GM12878 (cell line): ENCODE results near the gene RNF150. TPM values are rescaled to one million over a fixed set of nuclear protein-coding genes. Genes with fewer than 3 reads are reported as not detected.
A peak's percentile ranks its signal among the peaks of the same experiment; 100 is the strongest.

ENCODE experiments used
- ATAC-seq: fragments of 200-7000 bp; cut with Tn5 transposase; 3 replicates; pipeline ENCODE4 v1.9.1; 2020; ENCODE audit warnings: mild to moderate bottlenecking, moderate library complexity
- BruUV-seq: library from RNA; stranded (reverse); fragments of 400-500 nt; replicated peaks from 2 replicates; lab custom pipeline; 2021; lab: Mats Ljungman, UMichigan
- CTCF ChIA-PET: fragments of 300-600 bp; sonication (Branson Sonifier 250); formaldehyde crosslinking; extraction: SDS; loops from one replicate; lab custom pipeline; 2021; ENCODE audit warnings: inconsistent platforms; lab: Yijun Ruan, JAX
- POLR2A ChIA-PET: fragments of 350-600 bp; formaldehyde crosslinking; extraction: SDS; loops from one replicate; lab custom pipeline; 2021; ENCODE audit warnings: inconsistent platforms; lab: Charles Lee
- RAD21 ChIA-PET: fragments of 300-600 bp; sonication (Branson Sonifier 250); formaldehyde crosslinking; loops from one replicate; lab custom pipeline; 2023; ENCODE audit warnings: antibody characterized with exemption; ENCODE audit not compliant: unreplicated experiment; lab: Charles Lee
- SMC1A ChIA-PET: fragments of 300-600 bp; sonication (Branson Sonifier 250); formaldehyde crosslinking; loops from one replicate; lab custom pipeline; 2023; ENCODE audit not compliant: unreplicated experiment, uncharacterized antibody; lab: Charles Lee
- DNase-seq: peaks from one replicate; pipeline ENCODE4 v3.0.0-alpha.2; 2011; ENCODE audit warnings: low read depth, low spot score
- FAIRE-seq: peaks from 3 replicates; lab custom pipeline; 2011; peaks lifted over from hg19 to GRCh38; lab: Jason Lieb, UNC
- H2AFZ ChIP-seq: 2 replicates; pipeline ENCODE4 v1.6.0; 2011; ENCODE audit warnings: low read depth, low read length, control low read depth; ENCODE audit not compliant: control insufficient read depth
- H3K27ac ChIP-seq: 2 replicates; pipeline ENCODE4 v1.5.1; 2011; ENCODE audit warnings: control low read depth; ENCODE audit not compliant: control insufficient read depth, insufficient read depth
- H3K27me3 ChIP-seq, 2 experiments: replicated peaks in 1 of 2; 2 replicates each; pipeline versions ENCODE4 v1.6.0 to v1.6.1; 2011; ENCODE audit warnings: low read length in 1 of 2; ENCODE audit not compliant: control insufficient read depth in 2 of 2, insufficient read depth in 2 of 2
- H3K36me3 ChIP-seq, 2 experiments: 2 replicates each; pipeline ENCODE4 v1.5.1; 2011; ENCODE audit warnings: low read length in 1 of 2; ENCODE audit not compliant: control insufficient read depth in 2 of 2, insufficient read depth in 2 of 2
- H3K4me1 ChIP-seq: 2 replicates; pipeline ENCODE4 v1.6.1; 2011; ENCODE audit warnings: mild to moderate bottlenecking, low read length, moderate library complexity, mixed read lengths; ENCODE audit not compliant: control insufficient read depth, insufficient read depth
- H3K4me2 ChIP-seq: 2 replicates; pipeline ENCODE4 v1.6.0; 2011; ENCODE audit warnings: control low read depth; ENCODE audit not compliant: control insufficient read depth, insufficient read depth
- H3K4me3 ChIP-seq: fragments of 200-600 bp; sonication (generic); 2 replicates; pipeline ENCODE4 v1.5.1; 2016
- H3K79me2 ChIP-seq: 2 replicates; pipeline ENCODE4 v1.6.0; 2011; ENCODE audit warnings: low read length; ENCODE audit not compliant: control insufficient read depth, insufficient read depth
- H3K9ac ChIP-seq: 2 replicates; pipeline ENCODE4 v1.8.0; 2011; ENCODE audit warnings: low read length, control low read depth, mixed read lengths; ENCODE audit not compliant: control insufficient read depth, insufficient read depth
- H3K9me3 ChIP-seq: replicated peaks from 3 replicates; pipeline ENCODE4 v1.5.1; 2011; ENCODE audit warnings: mild to moderate bottlenecking, low read length; ENCODE audit not compliant: control insufficient read depth, insufficient read depth
- H4K20me1 ChIP-seq: 2 replicates; pipeline ENCODE4 v1.6.0; 2011; ENCODE audit not compliant: control insufficient read depth, insufficient read depth
- KDM1A ChIP-seq: fragments of 200-600 bp; sonication (generic); IDR thresholded peaks from 2 replicates; pipeline ENCODE4 v1.6.1; 2016; ENCODE audit warnings: borderline replicate concordance
- WGBS: methylation state at CpG from one replicate; pipeline ENCODE4 v1.1.6; 2016; ENCODE audit warnings: low lambda C conversion rate; ENCODE audit not compliant: insufficient replicate concordance, insufficient coverage; ENCODE audit errors: missing lambda C conversion rate; 5-methylcytosine and 5-hydroxymethylcytosine counted together
- in situ Hi-C: fragments of 300-500 bp; cut with MboI; formaldehyde crosslinking; loops from 9 replicates; pipeline ENCODE4 v1.14.3; 2018; ENCODE audit warnings: mixed read lengths
- intact Hi-C: fragments of 100-400 bp; cut with micrococcal nuclease; formaldehyde crosslinking; loops from one replicate; pipeline ENCODE4 v1.14.2; 2022; ENCODE audit not compliant: unreplicated experiment
- polyA plus RNA-seq, 11 experiments: library from polyadenylated mRNA; depleted of rRNA in 4 of 11; unstranded in 6 of 11; stranded (reverse) in 5 of 11; fragments of >200 nt; fragmentation: Nextera tagmentation in 4 of 11; fragmentation: Illumina TruSeq in 1 of 11; extraction: Ambion mirVana in 4 of 11; extraction: Trizol in 1 of 11; gene quantifications; 1 replicate in 1 of 11; 2 replicates in 10 of 11; pipeline versions ENCODE4 v1.2.1 to v1.2.3, GENCODE V29; 2011 to 2016; ENCODE audit warnings: inconsistent platforms in 2 of 11, missing spikeins in 2 of 11, low read depth in 1 of 11
- total RNA-seq, 4 experiments: library from RNA; depleted of rRNA in 3 of 4; stranded (reverse); fragments of >200 nt in 3 of 4; fragmentation: Illumina TruSeq in 1 of 4; extraction: Trizol in 1 of 4; gene quantifications; 2 replicates each; pipeline versions ENCODE4 v1.2.1 to v1.2.3, GENCODE V29; 2013 to 2021
- TF ChIP-seq, protein P1 (sequence below): IDR thresholded peaks from 2 replicates; pipeline ENCODE4 v1.6.1; 2012; ENCODE audit warnings: low read depth, low read length, improper control_type of control experiment
- TF ChIP-seq, protein P2 (sequence below): IDR thresholded peaks from 2 replicates; pipeline ENCODE4 v1.6.1; 2012; ENCODE audit warnings: low read length, inconsistent platforms
- TF ChIP-seq, protein P3 (sequence below): fragments of 450-650 bp; conservative IDR thresholded peaks from 2 replicates; pipeline ENCODE4 v1.6.1; 2017; ENCODE audit warnings: mild to moderate bottlenecking, moderate library complexity
- TF ChIP-seq, protein P4 (sequence below): IDR thresholded peaks from 2 replicates; pipeline ENCODE4 v1.6.1; 2012; ENCODE audit warnings: mild to moderate bottlenecking, low read depth, low read length

Gene RNF150
- total and polyA plus RNA-seq, 10 of the 15 experiments (the other 5 are each of a cell fraction or from before 2014, with no cell fraction given) = 0.01 to 2.3 (median 0.04) TPM; not detected in 6

DNA sequence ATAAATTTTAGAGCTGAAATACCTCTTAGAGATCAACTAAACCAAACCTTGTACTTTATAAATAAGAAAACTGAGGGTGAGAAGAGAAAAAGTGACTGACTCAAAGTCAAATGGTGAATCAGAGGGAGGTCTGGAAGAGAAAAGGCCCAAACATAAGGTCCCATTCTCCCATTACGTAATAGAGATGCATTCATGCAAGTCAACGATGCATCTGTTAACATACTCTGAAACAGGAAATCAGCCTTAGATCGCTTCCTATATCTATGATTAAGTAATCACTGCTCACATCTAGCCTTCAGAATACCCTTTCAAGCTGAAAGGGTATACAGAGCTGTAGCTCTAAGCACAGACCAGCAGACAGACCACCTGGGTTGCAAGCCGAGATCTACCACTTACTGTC, 6.5 kb downstream of the RNF150 start:
- in situ Hi-C loops (loop anchor here (5.0 kb wide), 1 partner anchor 264 kb away; no protein-coding TSS in a partner anchor), intact Hi-C loops (no loop called here)
- no peak for ATAC-seq
- ChIA-PET SMC1A (no interaction called here), POLR2A (no interaction called here), CTCF (interaction anchor here (0.9 kb wide), 1 partner anchor 18 kb away, joined by 3 read pairs; no protein-coding TSS in a partner anchor), RAD21 (interaction anchor here (1.1 to 1.5 kb wide), 2 partner anchors 243 to 269 kb away, joined by 3 read pairs; no protein-coding TSS in a partner anchor)
- 21% methylated on average over 4 of the region's 4 CpGs for WGBS
- no peaks in the 10 kb centered on the region for H3K36me3 ChIP-seq
- no peaks in the 10 kb centered on the region for H3K9me3 ChIP-seq
- FAIRE-seq = no peak
- H2AFZ ChIP-seq = no peak overlapping the region
- peaks cover 2 to 7% of the 10 kb centered on the region in 2 experiments for H3K27me3 ChIP-seq
- no peak overlapping the region for H3K4me3 ChIP-seq
- no peak overlapping the region for H3K9ac ChIP-seq
- TF ChIP-seq, protein P1, sequence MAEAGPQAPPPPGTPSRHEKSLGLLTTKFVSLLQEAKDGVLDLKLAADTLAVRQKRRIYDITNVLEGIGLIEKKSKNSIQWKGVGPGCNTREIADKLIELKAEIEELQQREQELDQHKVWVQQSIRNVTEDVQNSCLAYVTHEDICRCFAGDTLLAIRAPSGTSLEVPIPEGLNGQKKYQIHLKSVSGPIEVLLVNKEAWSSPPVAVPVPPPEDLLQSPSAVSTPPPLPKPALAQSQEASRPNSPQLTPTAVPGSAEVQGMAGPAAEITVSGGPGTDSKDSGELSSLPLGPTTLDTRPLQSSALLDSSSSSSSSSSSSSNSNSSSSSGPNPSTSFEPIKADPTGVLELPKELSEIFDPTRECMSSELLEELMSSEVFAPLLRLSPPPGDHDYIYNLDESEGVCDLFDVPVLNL = no peak
- TF ChIP-seq, protein P2, sequence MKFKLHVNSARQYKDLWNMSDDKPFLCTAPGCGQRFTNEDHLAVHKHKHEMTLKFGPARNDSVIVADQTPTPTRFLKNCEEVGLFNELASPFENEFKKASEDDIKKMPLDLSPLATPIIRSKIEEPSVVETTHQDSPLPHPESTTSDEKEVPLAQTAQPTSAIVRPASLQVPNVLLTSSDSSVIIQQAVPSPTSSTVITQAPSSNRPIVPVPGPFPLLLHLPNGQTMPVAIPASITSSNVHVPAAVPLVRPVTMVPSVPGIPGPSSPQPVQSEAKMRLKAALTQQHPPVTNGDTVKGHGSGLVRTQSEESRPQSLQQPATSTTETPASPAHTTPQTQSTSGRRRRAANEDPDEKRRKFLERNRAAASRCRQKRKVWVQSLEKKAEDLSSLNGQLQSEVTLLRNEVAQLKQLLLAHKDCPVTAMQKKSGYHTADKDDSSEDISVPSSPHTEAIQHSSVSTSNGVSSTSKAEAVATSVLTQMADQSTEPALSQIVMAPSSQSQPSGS = peak; percentile 20; the same call in 1 of the 2 replicates
- H3K4me2 ChIP-seq = no peak overlapping the region
- no TSS peak for BruUV-seq
- no peak for DNase-seq
- no peaks in the 10 kb centered on the region for H3K79me2 ChIP-seq
- no peaks in the 10 kb centered on the region for H3K4me1 ChIP-seq
- no peak overlapping the region for H3K27ac ChIP-seq
- no peaks in the 10 kb centered on the region for H4K20me1 ChIP-seq

DNA sequence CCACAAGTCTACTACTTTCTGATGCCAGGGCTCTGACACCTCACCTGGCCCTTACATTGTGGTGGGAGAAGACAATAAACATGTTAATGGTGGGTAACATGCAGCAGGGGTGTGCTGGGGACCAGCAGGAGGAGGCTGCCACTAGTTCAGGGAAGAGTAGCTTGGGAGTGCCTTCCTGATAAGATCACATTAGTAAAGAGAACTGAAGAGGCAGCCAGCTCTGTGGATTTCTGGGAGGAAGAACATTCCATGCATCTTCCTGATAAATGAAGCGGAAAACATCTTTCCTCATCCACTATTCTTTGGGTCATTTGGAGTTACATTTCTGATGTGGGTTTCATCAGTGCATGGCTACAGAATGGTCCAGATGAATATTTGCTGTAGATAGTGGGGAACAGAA, 9.0 kb downstream of the RNF150 start:
- CTCF ChIA-PET = no interaction called here
- RAD21 ChIA-PET = no interaction called here
- FAIRE-seq (no peak), DNase-seq (no peak), ATAC-seq (no peak)
- no peaks in the 10 kb centered on the region for H3K36me3 ChIP-seq
- H3K9ac ChIP-seq = no peak overlapping the region
- no peaks in the 10 kb centered on the region for H3K4me1 ChIP-seq
- SMC1A ChIA-PET = no interaction called here
- no peaks in the 10 kb centered on the region for H3K9me3 ChIP-seq
- TF ChIP-seq, protein P3, sequence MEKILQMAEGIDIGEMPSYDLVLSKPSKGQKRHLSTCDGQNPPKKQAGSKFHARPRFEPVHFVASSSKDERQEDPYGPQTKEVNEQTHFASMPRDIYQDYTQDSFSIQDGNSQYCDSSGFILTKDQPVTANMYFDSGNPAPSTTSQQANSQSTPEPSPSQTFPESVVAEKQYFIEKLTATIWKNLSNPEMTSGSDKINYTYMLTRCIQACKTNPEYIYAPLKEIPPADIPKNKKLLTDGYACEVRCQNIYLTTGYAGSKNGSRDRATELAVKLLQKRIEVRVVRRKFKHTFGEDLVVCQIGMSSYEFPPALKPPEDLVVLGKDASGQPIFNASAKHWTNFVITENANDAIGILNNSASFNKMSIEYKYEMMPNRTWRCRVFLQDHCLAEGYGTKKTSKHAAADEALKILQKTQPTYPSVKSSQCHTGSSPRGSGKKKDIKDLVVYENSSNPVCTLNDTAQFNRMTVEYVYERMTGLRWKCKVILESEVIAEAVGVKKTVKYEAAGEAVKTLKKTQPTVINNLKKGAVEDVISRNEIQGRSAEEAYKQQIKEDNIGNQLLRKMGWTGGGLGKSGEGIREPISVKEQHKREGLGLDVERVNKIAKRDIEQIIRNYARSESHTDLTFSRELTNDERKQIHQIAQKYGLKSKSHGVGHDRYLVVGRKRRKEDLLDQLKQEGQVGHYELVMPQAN = no peak
- TF ChIP-seq, protein P4, sequence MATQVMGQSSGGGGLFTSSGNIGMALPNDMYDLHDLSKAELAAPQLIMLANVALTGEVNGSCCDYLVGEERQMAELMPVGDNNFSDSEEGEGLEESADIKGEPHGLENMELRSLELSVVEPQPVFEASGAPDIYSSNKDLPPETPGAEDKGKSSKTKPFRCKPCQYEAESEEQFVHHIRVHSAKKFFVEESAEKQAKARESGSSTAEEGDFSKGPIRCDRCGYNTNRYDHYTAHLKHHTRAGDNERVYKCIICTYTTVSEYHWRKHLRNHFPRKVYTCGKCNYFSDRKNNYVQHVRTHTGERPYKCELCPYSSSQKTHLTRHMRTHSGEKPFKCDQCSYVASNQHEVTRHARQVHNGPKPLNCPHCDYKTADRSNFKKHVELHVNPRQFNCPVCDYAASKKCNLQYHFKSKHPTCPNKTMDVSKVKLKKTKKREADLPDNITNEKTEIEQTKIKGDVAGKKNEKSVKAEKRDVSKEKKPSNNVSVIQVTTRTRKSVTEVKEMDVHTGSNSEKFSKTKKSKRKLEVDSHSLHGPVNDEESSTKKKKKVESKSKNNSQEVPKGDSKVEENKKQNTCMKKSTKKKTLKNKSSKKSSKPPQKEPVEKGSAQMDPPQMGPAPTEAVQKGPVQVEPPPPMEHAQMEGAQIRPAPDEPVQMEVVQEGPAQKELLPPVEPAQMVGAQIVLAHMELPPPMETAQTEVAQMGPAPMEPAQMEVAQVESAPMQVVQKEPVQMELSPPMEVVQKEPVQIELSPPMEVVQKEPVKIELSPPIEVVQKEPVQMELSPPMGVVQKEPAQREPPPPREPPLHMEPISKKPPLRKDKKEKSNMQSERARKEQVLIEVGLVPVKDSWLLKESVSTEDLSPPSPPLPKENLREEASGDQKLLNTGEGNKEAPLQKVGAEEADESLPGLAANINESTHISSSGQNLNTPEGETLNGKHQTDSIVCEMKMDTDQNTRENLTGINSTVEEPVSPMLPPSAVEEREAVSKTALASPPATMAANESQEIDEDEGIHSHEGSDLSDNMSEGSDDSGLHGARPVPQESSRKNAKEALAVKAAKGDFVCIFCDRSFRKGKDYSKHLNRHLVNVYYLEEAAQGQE = no peak
- no peak for TF ChIP-seq KDM1A
- H3K27me3 ChIP-seq = no peaks in the 10 kb centered on the region; a peak in 1 of 4 replicates
- POLR2A ChIA-PET = no interaction called here
- H3K79me2 ChIP-seq = no peaks in the 10 kb centered on the region
- no peak overlapping the region for H3K4me3 ChIP-seq
- intact Hi-C loops (no loop called here), in situ Hi-C loops (no loop called here)
- H3K4me2 ChIP-seq = no peak overlapping the region
- WGBS = 88% methylated on average over 1 of the region's 1 CpG
- no peaks in the 10 kb centered on the region for H4K20me1 ChIP-seq
- H3K27ac ChIP-seq = no peak overlapping the region
- no peak overlapping the region for H2AFZ ChIP-seq
- no TSS peak for BruUV-seq
